CD4-positive, alpha-beta T cell treated with Interleukin-21 for 1 hour (primary cell): ENCODE measurements around the gene RSKR.
"Not testable (repeated sequence)": the region's sequence is repeated elsewhere in the genome, so short reads cannot be mapped to it uniquely, and the experiment has no call there.

Experiments used
- DNase-seq: peaks from one replicate; pipeline ENCODE4 v3.0.0-alpha.2; 2020

RSKR gene

DNA sequence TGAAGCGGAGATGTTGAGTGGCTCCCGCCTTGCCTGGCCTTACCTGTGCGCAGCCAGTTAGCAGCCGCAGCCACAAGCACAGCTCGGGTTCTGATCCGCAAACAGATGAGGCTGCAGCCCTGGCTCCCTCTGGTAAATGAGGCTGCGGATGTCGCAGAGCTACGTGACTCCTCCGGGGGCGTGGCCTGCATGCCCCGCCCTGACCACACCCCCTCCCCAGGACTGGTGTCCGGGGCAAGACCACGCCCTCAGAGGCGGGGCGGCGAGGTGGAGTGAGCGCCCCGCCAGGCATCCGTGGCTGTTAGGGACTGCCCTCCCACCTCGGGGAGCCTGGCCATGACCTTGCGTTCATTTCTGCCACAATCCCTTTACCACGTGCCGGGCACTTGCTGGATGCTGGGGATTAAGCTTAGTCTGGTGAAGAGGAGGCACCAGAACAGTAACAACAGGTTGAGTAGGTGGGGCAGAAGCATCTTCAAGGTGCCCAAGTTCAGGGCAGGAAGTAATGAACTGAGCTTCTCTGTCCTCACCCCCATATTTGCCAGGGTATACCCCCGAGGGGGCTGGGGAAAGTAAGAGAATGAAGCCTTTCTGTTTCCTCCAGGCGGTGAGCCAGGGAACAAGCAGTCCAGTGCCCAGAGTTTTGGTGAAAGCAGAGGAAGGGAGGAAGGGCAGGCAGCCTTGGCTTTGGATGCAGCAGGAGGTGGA is 37.1 kb downstream of the RSKR start, which contains the start of gene ALDOC:
Gene ALDOC, minus strand, starts transcription at position 138 of the 708 bp plus-strand sequence. CDS start 1,363 bp downstream, outside the sequence.
- peak; percentile 98 for DNase-seq

DNA sequence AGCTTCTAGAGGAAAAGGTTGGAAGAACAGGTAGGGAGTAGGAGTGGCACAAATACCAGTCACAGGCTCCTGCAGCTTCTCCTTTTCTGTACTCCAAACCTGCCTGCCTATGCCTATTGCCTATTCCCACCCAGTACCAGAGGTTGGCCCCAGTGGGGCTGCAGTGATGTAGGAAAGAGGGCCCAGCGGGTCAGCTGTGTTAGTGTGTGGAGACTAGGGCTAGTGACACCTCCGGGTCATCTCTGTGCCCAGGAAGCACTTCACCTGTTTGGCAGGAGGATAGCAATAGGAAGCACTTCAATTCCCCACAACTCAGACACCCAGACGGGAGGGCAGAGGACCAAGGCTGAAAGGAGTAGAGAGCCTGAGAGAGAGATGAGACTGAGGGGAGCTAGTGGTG is 38.0 kb downstream of the RSKR start:
- not testable (repeated sequence) for DNase-seq

DNA sequence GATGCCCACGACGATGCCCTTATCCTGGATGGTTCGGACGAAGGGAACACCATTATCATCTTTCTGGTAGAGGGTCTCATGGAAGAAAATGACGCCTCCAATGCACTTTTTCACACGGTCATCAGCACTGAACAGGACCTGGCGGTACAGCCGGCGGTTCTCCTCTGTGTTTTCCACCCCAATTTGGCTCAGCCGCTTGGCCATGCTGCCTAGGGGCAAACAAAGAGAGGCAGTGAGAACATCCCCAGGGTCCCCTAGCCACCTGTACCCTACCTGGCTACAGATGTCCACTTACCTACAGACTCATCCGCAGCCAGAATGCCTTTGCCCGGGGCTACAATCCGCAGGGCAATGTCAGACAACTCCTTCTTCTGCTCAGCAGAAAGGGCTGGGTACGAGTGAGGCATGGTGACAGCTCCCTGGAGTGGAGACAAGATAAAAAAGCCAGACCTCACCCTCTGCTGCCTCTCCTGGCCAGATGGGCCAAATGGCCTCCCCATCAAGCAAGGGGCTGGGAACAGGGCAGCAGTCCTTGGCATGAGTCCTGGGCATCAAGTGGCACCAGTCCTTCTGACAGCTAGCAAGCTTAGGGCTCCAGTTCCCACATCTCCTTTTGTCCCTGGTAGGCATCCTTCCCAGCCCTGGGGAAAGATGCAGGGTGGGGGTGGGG is 38.7 kb downstream of the RSKR start:
- no peak for DNase-seq

DNA sequence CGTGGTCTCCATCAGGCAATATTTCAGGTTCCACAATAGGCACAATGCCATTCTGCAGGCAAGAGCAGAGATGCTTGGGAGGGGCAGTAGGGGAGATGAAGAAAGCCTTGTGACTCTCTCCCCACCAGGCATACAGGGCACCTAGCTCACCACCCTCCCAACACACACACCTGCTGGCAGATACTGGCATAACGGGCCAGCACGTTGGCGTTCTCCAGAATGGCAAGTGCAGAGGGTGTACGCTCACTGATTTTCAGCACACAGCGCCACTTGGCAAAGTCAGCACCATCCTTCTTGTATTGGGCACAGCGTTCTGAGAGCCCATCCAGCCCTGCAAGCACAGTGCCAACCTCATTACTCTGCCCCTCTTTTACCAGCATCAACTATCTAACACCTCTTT is 39.5 kb downstream of the RSKR start:
- DNase-seq = no peak

DNA sequence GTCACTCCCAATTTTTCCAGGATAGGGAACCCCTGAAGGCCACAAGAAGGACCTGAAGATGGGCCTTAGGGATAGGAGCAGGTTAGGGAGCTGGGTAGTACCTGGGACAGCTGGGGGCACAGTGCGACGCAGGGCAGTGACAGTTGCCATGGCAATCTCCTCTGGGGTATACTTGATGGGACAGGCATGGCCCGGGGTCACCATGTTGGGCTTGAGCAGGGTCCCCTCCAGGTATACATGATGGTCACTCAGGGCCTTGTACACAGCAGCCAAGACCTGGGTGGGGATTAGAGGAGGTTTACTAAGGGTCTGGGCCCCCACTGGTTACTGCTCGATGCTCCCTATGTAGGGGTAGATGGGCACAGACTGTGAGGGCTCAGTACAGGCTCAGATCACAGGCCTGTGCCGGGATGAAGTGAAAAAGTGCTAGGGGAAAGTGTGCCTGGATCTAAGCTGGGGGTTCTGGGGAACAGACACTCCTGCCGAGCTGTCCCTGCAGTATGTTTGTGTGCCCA is 40.0 kb downstream of the RSKR start:
- no peak for DNase-seq

DNA sequence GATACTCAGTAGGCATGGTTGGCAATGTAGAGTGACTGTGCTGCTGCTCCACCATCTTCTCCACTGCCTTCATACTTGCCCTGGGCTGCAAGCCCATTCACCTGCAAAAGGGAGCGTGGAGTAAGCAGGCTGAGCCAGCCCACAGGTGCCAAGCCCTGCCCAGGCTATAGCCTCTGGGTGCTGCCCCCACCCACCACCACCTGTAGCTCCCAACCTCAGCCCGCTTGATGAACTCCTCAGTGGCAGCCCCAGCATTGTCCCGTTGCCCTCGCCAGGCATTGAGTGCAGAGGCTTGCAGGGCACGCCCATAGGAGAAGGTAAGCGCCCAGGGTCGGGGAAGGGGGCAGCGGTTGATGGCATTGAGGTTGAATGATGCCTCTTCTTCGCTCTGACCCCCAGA is 40.5 kb downstream of the RSKR start:
- DNase-seq = no peak

DNA sequence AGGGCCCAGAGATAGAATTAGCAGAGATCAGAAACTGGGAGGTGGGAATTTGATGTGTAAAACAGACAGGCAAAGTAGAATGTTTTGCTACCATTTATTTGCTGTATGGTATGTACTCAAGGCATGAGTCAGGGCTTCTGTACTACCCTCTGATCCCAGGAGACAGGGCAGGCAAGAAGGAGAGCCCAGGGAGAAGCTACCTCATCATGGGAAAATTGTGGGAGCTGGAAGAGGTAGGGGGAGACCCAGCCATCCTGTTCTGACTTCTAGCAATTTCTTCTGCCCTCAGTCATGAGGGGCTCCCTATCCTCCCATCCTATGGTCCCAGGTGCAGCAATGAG is 41.0 kb downstream of the RSKR start:
- DNase-seq = no peak

DNA sequence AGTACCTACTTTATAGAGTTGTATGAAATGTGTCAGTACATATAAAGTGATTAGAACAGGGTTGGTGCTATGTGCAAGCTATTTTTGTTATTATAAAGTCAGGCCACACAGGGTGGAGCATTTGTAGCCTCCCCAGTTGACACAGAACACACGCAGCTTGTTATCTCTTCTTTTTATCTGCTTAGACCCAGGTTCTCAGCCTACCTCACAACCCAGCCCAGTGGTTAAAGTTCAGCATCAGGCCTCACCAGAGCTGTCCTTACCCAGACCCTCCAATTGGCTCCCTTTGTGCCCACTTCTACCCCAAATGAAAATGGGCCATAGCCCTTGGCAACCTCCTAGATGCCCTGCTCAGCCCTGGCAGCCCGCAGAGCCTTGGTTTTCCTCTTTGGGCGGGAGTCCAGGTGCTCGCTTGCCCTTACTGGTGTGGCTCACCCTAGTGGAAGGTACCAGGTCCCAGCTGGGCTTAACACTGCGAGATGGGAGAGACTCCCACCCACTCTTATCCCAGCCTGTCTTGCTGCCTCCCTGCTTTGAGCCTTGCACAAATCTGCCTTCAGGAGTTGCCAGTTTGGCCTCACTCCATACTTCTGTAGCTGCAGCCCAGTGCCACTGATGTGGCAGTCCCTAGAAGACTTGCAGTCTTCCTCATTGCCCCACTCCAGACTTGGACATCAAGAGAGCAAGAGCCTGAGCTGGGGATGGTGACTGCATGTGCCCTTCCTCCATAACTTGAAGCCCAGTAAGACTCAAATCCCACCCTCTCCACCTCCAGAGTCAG is 41.5 kb downstream of the RSKR start:
- DNase-seq = no peak

DNA sequence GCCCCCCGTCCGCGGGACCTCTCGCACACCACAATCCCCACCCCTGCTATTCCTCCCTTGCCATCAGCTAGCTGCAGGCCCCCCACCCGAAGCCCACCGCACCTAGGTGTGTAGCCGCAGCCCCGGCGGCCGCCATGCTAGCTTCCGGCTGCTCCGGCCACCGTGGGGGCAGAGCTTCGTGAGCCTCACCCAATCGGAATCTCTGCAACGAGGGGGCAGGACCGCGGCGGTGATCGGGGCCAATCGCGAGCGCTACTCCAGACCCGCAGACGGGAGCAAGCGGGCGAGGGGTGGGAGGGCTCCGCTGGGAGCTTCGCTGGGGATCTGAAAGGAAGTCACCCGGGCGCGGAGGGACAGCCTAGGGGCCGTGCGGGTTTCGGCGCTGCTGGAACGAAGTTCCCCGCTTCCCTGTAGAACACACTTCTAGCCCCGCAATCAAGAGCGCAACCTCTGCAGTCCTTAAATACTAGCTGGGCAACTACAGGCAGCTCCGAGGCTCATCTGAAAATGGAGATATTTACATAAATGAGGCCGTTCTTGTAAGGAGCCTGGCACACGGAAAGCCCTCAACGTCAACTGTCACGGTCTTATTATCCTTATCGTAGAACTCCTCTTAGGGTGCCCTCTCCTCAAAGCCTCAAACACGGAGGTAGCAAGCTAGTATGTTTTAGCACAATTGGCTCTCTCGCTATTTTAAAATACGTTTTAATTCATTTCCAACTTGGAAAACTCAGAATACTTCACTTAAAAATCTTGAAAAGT is 42.4 kb downstream of the RSKR start, which contains the start of gene PIGS:
Gene PIGS, minus strand, starts transcription at position 164 of the 762 bp plus-strand sequence. Its CDS starts 28 bp downstream, at position 136.
- DNase-seq = peak; percentile 91

DNA sequence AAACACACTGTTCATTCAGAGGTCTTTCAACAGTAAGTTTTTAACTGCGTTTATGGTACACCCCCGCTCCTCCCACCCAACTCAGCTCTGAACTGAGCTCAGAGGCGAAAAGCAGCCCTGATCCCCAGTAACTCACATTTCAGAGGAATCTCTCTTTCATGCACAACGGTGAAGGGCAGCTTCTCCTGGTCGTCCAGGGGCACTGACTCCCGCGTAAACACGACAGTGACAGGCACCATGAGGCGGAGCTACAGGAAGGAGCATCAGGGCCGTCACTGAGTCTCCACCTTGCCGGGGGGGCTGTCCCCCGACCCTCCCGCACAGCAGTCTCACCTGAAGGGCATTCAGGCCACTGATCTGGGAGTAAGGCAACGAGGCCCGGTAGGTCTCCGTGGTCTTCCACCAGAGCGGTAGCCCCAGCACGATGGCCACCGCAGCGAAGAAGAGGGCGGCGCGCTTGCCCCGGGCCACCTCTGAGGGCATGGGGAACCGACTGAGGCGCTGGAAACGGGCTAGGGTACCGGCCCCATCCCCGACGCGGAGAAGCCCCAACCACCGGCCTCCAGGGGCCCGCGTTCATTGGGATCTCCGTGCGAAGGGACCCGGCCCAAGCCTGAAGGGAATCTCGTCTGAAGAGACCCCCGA is 43.1 kb downstream of the RSKR start:
- DNase-seq = peak; percentile 55

DNA sequence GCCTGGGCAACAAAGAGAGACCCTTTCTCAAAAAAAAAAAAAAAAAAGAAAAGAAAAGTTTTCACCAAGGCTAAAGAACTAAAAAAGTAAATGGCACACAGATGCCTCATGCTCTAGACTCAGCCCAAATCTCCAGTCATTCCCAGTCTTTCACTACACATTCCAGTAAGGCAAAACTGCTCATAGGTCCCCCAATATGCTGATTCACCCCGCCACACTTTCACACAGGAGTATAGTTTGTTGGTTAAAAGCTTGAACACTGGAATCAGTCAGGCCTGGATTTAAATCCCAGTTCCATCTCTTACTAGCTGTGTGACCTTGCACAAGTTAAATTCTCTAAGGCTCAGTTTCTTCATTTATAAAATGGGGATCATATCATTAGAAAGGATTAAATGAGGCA is 44.5 kb downstream of the RSKR start:
- no peak for DNase-seq

DNA sequence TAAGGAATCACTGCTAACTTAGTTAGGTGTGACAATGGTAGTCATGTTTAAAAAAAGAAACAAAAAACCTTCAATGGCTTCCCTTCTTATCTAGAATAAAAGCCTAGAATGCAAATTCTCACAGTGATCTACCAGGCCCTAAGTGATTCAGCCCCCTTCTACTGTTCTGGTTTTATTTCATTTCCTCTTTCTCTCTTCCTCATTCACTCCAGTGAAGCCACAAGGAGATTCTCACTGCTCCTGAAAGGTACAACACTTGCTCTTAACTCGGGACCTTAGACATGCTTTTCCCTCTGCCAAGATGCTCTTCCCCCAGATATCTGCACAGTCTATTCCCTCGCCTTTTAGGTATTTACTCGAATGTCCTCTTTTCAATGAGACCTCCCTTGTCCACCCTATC is 46.4 kb downstream of the RSKR start:
- DNase-seq = no peak

DNA sequence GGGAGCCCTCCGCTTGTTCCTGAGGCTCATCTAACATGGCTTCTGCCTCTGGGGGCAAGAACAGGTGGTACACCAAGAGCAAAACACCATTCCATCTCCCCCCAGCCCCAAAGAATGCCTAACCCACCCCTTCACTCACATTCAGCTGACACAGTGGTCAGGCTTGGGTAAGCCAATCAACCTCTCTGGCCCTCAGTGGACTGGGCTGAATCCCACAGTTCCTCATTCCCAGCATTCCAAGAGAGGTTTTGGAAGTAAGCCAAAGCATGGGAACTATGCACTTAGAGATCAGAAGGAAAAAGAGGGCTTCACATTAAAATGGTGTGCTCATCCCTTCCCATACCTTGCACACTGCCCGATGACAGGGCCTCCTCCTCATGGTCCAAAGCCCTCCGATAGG is 50.5 kb downstream of the RSKR start:
- no peak for DNase-seq
